NCI-H1092 treated with DMSO at 0.1 percent for 48 hours (cell line): ENCODE data around the gene ZNF212.
A peak's percentile ranks its signal among the peaks of the same experiment; 100 is the strongest.

Source experiments
- DNase-seq: peaks from one replicate; lab custom pipeline; 2025; lab: John Stamatoyannopoulos, UW

Gene ZNF212

DNA sequence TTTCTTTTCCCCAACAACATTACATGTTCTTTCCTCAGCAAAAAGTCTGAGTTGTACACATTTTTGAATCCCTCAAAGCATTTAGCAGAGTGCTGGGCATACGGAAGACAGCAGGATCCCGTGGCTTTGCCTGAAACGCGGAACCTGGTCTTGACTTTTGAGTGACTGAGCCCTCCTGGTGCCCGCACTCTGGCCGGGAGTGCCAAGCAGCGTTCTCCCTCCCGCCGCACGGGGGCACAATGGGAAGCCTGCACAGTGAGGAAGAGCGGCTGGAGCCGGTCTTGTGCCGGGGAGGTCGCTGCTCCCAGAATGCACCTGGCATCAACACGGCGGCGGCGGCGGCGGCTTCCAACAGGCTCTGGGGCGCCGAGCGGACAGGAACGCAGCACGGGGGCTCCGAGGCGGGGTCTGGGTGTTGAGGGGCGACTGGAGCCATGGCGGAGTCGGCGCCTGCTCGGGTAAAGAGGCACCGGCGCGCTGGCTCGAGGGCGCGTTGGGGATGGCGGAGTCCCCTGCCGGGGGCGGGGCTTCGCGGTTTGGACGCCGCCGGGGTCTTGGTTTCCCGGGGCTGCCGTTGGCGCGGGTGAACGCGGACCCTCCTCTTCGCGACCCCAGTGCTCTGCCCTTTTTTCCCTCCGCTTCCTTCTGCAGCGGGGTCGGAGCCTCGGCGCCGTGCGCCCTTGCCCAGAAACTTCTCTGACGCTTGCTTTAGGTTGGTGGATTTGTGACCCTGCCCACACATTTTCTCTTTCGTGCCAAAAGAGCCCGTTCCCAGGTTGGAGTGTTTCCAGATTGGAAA lies at the start of gene ZNF212:
Gene ZNF212 (plus strand): TSS at position 307 of the 799 bp plus-strand sequence. CDS start 128 bp downstream, at position 435.
- peak; percentile 90 for DNase-seq

DNA sequence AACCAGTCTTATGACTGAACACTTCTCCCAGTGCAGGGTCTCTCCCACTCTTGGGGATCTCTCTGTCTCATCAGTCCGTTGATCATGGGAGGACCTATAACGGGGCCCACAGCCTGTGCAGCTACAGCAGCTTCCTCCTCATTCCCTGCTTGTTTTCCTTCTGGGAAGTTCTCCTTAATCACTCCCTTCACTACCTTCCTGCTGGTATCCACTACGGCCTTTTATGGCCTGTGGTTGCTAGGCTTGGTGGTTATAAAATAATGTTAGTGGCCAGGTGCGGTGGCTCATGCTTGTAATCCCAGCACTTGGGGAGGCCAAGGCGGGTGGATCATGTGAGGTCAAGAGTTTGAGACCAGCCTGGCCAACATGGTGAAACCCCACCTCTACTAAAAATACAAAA lies 47.6 kb upstream of the ZNF212 start:
- DNase-seq: no peak

DNA sequence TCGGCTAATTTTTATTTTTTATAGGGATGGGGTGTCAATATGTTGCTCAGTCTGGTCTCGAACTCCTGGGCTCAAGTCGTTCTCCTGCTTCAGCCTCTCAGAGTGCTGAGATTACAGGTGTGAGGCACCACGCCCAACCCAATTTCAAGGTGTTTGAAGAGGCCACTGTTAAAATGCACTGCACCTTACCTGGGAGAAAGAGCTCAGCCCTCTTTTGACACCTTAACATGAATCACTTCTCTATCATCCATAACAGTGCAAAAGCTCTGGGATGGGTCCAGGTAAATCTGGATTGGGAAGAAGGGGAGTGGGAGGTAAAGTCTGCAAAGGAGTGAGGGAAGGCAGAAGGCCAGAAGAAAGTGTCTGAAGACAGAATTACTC lies 44.7 kb upstream of the ZNF212 start:
- DNase-seq: no peak

DNA sequence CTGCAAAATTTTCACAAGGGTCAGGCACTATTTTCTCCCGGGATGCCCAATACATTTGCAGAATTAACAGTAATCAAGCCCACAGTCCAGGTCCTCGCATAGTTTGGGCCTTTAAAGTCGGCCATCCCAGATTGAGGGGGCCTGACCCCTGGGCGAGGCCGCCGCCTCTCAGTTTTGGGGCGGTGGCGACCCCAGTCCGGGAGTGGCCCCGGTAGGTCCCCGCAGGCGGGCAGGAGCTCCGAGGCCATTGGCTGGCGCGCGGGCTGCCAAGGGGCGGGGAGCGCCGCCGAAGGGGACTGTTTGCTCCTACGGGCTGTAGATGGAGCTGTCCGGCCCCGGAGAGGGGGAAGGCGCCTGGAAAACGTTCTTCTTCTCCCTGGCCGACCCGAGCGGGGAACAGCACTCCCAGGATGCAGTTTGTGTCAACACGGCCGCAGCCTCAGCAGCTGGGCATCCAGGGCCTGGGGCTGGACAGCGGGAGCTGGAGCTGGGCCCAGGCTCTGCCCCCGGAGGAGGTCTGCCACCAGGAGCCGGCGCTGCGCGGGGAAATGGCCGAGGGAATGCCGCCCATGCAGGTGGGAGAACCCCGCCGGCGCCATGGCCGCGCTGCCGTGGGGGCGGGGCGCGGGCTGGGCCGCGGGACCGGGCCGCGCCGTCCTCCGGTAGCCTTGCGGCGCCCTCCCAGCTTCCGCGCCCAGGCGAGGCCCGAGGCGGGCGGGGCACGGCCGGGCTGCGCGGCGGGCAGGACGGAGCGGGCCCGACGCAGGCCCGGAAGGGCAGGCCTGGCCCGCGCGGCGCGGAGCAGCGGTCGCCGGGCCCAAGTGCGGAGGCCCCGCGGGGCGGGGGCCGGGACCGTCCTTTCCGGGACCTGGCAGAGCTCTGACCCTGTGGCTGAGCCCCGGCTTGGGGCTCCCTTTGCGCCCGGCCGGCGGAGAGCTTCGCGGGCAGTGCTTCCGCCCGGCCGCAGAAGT lies 44.0 kb upstream of the ZNF212 start, which contains the start of gene ZNF282:
Gene ZNF282 (plus strand): TSS at position 367 of the 971 bp plus-strand sequence. CDS start 44 bp downstream, at position 411.
- peak; percentile 91 for DNase-seq

DNA sequence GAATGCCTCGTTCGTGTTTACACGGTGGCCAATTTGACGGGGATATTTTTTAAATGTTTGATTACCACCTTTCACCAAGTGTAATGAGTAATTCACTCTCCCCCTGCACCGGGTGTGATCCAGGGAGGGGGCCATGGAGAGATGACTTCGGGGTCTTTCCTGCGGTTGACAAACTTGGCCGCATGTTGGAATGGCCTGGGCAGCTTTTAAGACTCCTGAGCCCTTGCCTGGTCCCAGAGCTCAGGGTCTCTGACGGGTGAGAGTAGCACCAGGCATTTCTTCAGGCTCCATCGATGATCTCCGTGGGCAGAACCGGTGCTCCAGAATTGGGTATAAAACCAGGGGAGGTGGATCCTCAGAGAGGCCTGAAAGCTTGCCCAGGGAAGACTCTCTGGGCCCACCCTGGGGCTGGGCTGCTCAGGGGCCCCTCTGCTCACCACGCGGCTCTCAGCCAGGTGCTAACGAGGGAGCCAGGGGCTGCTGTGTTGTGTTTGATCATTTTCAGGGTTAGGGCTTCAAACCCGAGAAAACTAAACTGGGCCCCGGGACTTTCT lies 43.2 kb upstream of the ZNF212 start:
- DNase-seq: peak; percentile 24

DNA sequence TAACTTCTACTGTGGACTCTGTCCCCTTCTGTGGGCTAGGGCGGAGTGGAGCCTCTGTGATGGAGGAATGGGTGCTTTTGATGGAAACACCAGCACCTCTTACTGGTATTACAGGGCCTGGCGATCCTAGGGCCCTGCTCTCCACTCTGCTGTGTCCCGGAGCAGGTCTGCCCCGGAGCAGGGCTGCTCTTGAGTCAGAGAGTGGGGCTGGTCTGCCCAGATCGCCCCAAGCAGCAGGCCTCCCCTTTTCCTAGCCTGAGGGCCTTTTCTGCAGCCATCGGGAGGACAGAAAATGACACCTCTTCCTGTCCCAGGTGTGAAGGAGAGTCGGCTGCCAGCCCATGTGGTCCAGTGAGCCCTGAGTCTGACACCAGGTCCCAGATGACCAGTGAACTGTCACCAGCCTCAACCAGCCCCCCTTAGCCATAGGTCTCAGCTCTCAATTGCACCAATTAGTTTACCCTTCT lies 42.7 kb upstream of the ZNF212 start:
- DNase-seq: no peak

DNA sequence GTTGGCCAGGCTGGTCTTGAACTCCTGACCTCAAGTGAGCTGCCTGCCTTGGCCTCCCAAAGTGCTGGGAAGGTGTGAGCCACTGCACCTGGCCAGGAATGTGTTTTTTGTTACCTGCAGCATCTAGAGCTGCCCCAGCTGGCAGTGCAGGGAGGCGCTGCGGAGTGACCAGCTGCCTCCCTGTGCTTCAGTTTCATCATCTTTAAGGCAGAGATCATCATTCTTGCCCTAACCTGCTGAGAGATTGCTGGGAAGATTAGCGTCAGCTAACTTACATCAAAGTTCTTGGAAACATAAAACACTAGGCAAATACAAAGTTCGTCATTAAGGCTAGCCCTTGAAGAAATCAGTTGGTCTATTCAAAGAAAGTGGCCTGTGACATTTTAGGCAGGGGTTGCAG lies 41.8 kb upstream of the ZNF212 start:
- DNase-seq: no peak

DNA sequence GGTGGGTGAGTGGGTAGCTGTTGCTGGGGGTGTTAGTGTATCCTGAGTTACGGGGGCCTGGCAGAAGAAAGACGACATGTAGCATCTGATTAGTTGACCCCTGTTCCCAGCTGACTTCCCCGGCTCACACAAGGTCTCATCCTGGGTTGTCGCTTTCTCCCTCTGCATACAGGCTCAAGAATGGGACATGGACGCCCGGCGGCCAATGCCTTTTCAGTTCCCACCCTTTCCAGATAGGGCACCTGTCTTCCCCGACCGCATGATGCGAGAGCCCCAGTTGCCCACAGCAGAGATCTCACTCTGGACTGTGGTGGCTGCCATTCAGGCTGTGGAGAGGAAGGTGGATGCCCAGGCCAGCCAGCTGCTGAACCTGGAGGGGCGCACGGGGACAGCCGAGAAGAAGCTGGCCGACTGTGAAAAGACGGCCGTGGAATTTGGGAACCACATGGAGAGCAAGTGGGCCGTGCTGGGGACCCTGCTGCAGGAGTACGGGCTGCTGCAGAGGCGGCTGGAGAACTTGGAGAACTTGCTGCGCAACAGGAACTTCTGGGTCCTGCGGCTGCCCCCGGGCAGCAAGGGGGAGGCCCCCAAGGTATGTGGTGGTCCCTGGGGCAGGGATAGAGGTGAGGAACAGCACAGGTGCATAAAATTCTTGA lies 41.2 kb upstream of the ZNF212 start:
- DNase-seq: no peak

DNA sequence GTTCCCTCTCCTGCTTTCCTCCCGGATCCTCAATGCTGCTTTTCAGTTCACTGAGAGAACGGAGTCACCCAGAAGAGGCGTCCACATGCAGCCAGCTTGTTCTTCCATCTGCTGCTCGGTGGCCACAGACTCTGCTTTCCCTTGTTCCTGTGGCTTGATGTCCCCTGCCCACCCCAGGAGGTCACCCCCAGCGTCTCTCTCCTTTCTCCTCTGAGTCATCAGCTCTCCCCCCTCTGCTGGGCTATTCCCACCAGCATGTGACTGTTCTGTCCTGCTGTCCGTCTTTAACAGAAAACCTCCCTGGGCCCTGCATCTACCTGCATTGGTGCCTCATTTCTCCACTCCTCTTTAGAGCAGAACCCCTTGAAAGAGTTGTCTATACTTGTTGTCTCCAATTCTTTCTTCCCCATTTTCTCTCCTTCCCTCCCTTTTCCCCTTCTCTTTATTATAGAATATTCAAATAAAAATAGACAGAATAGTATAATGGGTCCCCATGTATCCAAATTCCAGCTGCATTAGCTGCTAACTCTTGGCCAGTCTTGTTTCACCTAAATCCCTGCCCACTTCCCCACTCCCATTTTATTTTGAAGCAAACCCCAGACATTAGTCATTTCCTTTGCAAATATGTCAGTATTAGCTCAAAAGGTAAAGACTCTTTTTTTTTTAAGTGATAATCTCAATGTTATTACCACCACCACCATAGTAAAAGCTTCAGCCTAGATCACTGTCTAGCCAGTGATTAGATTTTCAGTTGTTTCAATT lies 40.0 kb upstream of the ZNF212 start:
- DNase-seq: no peak

DNA sequence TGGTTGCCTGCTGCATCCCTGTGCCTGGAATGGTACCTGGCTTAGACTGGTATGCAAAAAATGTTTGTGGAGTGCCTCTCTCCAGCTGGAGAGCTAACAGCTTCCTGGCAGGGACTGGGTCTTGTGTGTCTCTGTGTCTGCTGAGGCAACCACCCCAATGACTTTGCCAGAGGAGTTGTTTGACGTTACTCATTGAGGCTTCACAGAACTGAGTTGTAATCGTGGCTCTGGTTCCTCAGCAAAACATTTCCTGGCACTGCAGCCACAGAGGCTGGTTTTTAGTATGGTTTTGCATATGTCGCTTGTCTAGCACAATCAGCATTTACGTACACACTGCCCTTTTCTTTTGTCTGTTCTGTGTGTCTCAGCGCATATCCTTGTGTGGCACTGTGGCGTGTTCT lies 36.6 kb upstream of the ZNF212 start:
- DNase-seq: no peak

DNA sequence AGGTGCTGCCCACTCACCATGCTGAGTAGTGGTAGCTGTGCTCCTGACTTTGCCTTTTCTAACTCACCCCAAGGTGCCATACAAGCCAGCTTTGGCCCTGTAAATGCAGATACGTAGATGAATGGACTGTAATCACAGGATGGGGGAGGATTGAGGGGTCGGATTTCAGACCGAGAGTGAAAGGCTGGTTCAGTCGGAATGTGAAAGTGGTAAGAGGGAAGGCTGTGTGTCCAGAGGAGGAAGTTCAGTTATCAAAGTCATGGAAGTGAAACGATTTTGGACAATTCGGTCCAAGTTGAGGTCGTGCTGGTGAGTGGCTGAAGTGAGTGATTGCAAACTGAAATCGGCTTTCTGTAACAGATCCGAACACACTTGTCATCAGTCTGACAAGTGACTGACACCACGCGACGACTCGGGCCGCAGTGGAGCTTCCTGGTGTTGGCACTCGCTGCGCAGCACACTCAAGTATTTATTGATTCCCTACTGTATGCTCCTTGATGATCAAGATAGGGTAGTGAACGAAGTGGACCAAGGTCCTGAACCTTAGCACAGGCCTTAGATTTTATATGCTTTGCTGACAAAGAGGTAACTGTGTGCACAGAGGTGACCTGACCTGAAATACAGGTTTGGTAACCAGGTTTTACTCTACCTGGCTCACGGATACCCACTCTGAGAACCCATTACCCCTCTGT lies 33.6 kb upstream of the ZNF212 start:
- DNase-seq: no peak

DNA sequence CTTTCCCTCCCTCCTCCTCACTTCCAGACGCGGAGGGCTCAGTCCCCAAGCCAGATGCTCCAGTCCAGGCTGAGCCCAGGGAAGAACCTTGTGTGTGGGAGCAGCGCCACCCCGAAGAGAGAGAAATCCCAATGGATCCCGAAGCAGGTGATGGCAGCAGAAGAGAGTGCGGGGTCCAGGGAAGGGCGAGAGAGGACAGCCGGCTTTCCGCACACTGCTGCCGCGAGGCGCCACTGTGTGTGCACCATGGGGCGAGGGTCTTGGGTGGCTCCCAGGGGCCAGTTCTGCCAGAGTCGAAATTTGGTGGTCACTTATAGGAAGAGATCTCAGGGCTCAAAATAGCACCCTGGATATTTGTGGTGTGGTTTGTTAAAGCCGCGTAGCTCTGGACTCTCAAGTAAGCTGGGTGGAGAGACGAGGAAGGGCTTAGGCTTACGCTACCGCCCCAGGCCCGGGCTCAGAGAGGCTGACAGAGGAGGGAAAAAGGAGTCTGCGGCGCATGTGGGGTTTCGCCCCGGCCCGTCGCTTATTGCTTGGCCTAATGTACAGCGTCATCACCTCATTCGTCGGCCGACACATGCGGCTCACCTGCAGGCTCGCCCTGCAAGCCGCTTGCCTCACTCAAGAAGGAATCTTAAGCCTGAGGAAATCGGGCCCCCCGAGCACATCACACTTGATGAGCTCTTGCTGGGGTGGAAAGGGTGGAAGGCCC lies 32.0 kb upstream of the ZNF212 start:
- DNase-seq: no peak

DNA sequence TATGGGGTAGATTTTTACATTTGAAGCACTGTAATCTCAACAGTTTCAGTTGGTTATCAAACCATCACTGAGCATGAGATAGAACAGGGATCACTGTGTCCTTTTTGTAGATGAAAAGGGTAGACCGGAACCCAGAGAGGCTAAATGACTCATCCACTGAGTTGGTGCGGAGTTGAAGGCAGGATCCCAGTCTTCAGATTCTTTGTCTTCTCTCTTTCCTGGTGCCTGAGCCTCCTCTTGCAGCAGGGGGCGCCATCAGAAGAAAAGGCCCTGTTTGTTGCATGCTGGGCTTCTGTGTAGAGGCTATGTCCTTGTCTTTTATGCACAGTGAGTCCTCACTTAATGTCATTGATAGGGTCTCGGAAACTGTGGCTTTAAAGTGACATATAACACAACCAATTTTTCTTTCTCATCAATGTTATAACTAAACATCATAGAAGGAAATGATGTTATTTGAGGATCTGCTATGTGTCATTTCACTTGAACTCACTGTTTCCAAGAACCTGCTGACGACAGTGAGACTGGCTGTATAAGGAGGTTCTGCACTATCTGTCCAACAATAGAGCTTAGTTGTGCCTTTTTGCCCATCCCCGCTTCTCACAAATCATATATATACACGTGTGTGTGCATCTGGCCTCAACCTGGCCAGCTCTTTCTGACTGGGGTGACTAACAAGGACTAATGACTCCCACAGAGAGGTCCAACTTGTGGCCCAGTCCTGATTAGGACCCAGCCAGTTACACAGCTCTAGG lies 29.8 kb upstream of the ZNF212 start:
- peak; percentile 9 for DNase-seq

DNA sequence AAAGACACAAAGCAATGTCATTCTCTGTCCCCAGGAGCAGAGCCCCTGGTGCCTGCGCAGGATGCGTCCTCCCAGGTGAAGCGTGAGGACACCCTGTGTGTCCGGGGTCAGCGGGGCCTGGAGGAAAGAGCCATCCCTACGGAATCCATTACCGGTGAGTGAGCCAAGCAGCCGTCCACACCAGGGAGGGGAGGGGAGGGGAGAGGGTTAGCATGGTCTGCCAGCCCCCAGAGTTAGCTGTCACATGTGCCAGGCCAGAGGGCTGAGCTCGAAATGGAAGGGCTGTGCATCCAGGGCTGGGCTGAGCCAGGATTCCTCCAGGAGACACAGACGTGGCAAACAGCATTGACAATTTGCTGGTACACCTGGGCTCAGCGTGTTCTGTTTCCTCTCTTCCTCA lies 28.9 kb upstream of the ZNF212 start:
- no peak for DNase-seq

DNA sequence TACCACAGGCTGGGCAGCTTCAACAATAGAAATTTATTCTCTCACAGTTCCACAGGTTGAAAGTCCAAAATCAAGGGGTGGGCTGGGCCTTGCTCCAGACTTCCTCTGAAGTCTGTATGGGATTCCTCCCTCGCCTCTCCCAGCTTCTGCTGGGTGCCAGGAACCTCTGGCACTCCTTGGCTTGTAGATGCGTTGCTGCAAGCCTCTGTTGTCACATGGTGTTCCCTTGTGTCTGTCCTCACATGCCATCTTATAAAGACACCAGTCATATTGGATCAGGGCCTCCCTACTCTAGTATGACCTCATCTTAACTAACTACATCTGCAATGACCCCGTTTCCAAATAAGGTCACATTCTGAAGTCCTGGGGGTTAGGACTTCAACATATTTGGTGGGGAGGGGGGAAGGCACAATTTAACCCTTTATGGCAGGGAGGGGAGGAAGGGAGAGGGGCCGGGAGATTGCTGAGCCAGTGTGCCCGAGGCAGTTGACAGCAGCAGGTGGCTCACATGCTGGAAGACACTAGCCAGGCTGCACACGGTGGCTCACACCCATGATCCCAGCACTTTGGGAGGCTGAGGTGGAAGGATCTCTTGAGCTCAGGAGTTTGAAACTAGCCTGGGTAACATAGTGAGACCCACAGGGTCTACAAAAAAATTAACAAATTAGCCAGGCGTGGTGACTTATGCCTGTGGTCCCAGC lies 25.3 kb upstream of the ZNF212 start:
- DNase-seq: no peak

DNA sequence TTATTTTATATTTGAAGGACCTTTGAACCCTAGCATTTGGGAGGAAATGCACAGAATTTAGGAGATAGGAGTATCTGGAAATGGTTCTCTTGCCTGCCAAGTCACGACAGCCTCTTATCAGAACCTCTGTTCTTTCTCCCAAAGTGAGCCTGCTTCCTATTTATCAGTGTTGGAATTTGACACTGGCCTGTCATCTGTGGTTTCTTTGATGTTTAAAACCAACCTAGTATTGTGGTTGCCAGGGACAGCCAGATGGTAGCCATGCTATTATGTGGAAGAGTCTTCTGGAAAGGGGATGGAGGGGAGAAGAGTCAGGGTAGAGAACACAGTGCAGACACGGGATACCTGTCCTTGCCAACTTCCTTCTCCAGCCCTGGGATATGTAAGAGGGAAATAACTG lies 23.0 kb upstream of the ZNF212 start:
- no peak for DNase-seq

DNA sequence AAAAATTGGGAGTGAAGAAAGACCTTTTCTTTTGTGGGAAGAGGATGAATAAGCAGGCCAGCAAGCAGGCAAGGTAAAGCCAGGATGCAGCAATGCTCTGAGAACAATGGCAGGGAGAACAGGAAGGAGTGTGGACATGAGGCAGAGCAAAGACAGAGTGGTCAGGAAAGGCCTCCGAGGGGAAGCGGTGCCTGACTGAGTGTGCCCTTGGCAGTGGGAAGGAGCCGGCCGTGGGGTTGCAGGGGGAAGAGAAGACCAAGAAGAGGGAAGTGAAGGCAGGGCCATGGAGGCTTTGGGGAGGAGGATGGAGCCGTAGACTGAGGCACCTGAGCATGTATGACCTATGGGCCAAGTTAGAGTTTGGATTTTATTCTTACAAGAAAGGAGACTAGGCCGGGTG lies 21.9 kb upstream of the ZNF212 start:
- no peak for DNase-seq
